Upper lobe of left lung (tissue), 6 donors: ENCODE data around the gene GSTM2. TPM values are rescaled to one million over a fixed set of nuclear protein-coding genes. Genes with fewer than 3 reads are reported as not detected.

ENCODE experiments used
- ATAC-seq, 2 donors: fragments of 200-7000 bp; cut with Tn5 transposase; one replicate each; pipeline ENCODE4 v1.9.1; 2022; ENCODE audit warnings: mild to moderate bottlenecking in 2 of 2, moderate library complexity in 2 of 2; ENCODE audit not compliant: low FRiP score in 2 of 2
- DNase-seq, 2 donors: peaks; one replicate each; pipeline ENCODE4 v3.0.0-alpha.2; 2019 to 2020
- H3K27ac ChIP-seq, 4 donors: fragments of 200-600 bp; sonication (generic); one replicate each; pipeline ENCODE4 v1.5.1; 2016 to 2019
- H3K27me3 ChIP-seq, 4 donors: fragments of 200-600 bp; sonication (generic); one replicate each; pipeline ENCODE4 v1.5.1; 2017 to 2019
- H3K36me3 ChIP-seq, 4 donors: fragments of 200-600 bp; sonication (generic); one replicate each; pipeline ENCODE4 v1.5.1; 2016 to 2019
- H3K4me1 ChIP-seq, 4 donors: fragments of 200-600 bp; sonication (generic); one replicate each; pipeline ENCODE4 v1.5.1; 2018 to 2019
- H3K4me3 ChIP-seq, 4 donors: fragments of 200-600 bp; sonication (generic); one replicate each; pipeline ENCODE4 v1.5.1; 2017 to 2019; ENCODE audit warnings: mild to moderate bottlenecking in 2 of 4, moderate library complexity in 1 of 4
- H3K9me3 ChIP-seq, 4 donors: fragments of 200-600 bp; sonication (generic); one replicate each; pipeline ENCODE4 v1.5.1; 2018 to 2019
- CTCF ChIP-seq, 6 experiments: fragments of 450-650 bp in 4 of 6; fragments of 200-600 bp in 2 of 6; sonication (generic) in 2 of 6; IDR thresholded peaks; one replicate each; pipeline ENCODE4 v1.5.1; 2016 to 2019; ENCODE audit warnings: antibody characterized with exemption in 6 of 6
- EP300 ChIP-seq, 4 donors: sonication (generic); formaldehyde crosslinking; IDR thresholded peaks; one replicate each; pipeline ENCODE4 v1.5.1; 2017; ENCODE audit warnings: antibody characterized with exemption in 4 of 4, control low read depth in 2 of 4
- POLR2A ChIP-seq, 4 donors: fragments of 450-650 bp; IDR thresholded peaks; one replicate each; pipeline ENCODE4 v1.5.1; 2016 to 2017; ENCODE audit warnings: antibody characterized with exemption in 4 of 4, mild to moderate bottlenecking in 2 of 4
- POLR2AphosphoS5 ChIP-seq, 2 donors: sonication (generic); formaldehyde crosslinking; IDR thresholded peaks; one replicate each; pipeline ENCODE4 v1.5.1; 2017; ENCODE audit warnings: antibody characterized with exemption in 2 of 2
- whole genome bisulfite sequencing, 2 donors: methylation state at CpG; one replicate each; pipeline ENCODE4 v1.1.5; 2017 to 2018; 5-methylcytosine and 5-hydroxymethylcytosine counted together
- total RNA-seq, 6 donors: library from RNA; depleted of rRNA in 4 of 6; stranded (reverse); fragments of >200 nt in 4 of 6; gene quantifications; one replicate each; pipeline versions ENCODE4 v1.1.0 to v1.2.1, GENCODE V29; 2016 to 2021
- donor health status: DM: no; HTN: no; CAD: no; lungs with moderate emphysema.
- donor health status: DM: no; HTN: yes; CAD: no; lungs with severe emphysema.

Gene GSTM2
- total RNA-seq, 6 donors from 2014 or later, result 19.0 to 263 (median 31.6) TPM

GRCh38 chr1:109639063-109639840 is 28.6 kb upstream of the GSTM2 start:
- H3K4me3 ChIP-seq, result no peak overlapping the region
- no peaks in the 10 kb centered on the region for H3K36me3 ChIP-seq
- TF ChIP-seq EP300 (IDR thresholded peaks at IDR 0.05) (no peak), POLR2AphosphoS5 (IDR thresholded peaks at IDR 0.05) (no peak), CTCF (IDR thresholded peaks at IDR 0.05) (no peak), POLR2A (IDR thresholded peaks at IDR 0.05) (no peak)
- DNase-seq (peak in 1 of 2 donors; percentile 24), ATAC-seq (no peak)
- H3K4me1 ChIP-seq, result peaks cover 0 to 16% (median 13%) of the 10 kb centered on the region in 4 donors
- no peaks in the 10 kb centered on the region for H3K27me3 ChIP-seq
- H3K9me3 ChIP-seq, result no peaks in the 10 kb centered on the region
- 83 to 88% methylated on average over 5 to 9 of the region's 9 CpGs for WGBS, 2 donors
- no peak overlapping the region for H3K27ac ChIP-seq

- 46 to 100% methylated on average over 1 to 6 of the region's 6 CpGs for WGBS, 2 donors
Observed at GRCh38 chr1:109639841-109640184, 28.0 kb upstream of the GSTM2 start.

GRCh38 chr1:109640285-109640865 is 27.5 kb upstream of the GSTM2 start:
- Histone ChIP-seq H3K4me1 (peaks cover 0 to 16% (median 13%) of the 10 kb centered on the region in 4 donors), H3K27me3 (no peaks in the 10 kb centered on the region), H3K9me3 (no peaks in the 10 kb centered on the region), H3K4me3 (no peak overlapping the region), H3K27ac (no peak overlapping the region), H3K36me3 (no peaks in the 10 kb centered on the region)
- DNase-seq, result peak; percentile 52 to 87
- TF ChIP-seq POLR2AphosphoS5 (IDR thresholded peaks at IDR 0.05) (no peak), CTCF (IDR thresholded peaks at IDR 0.05) (peak; percentile 90 to 97 (median 94))
- ATAC-seq, result peak; percentile 87 to 88
- WGBS, 2 donors, result 36 to 38% methylated on average over 3 to 5 of the region's 5 CpGs

More at GRCh38 chr1:109639841-109640184, 28.0 kb upstream of the GSTM2 start:
- TF ChIP-seq EP300 (IDR thresholded peaks at IDR 0.05) (no peak), POLR2AphosphoS5 (IDR thresholded peaks at IDR 0.05) (no peak), CTCF (IDR thresholded peaks at IDR 0.05) (no peak), POLR2A (IDR thresholded peaks at IDR 0.05) (no peak)
- no peak overlapping the region for H3K4me3 ChIP-seq
- no peak overlapping the region for H3K27ac ChIP-seq
- H3K9me3 ChIP-seq, result no peaks in the 10 kb centered on the region
- ATAC-seq (no peak), DNase-seq (peak in 1 of 2 donors; percentile 8)
- H3K4me1 ChIP-seq, result peaks cover 0 to 16% (median 13%) of the 10 kb centered on the region in 4 donors
- no peaks in the 10 kb centered on the region for H3K36me3 ChIP-seq
- H3K27me3 ChIP-seq, result no peaks in the 10 kb centered on the region

- H3K4me1 ChIP-seq, result peaks cover 0 to 16% (median 10%) of the 10 kb centered on the region in 4 donors
- WGBS, 2 donors, result 69 to 86% methylated on average over 2 of the region's 2 CpGs
- no peak overlapping the region for H3K4me3 ChIP-seq
- TF ChIP-seq POLR2A (IDR thresholded peaks at IDR 0.05) (no peak), POLR2AphosphoS5 (IDR thresholded peaks at IDR 0.05) (no peak), EP300 (IDR thresholded peaks at IDR 0.05) (no peak), CTCF (IDR thresholded peaks at IDR 0.05) (no peak)
- H3K36me3 ChIP-seq, result no peaks in the 10 kb centered on the region
- H3K27me3 ChIP-seq, result no peaks in the 10 kb centered on the region
- no peak overlapping the region for H3K27ac ChIP-seq
- DNase-seq (no peak), ATAC-seq (no peak)
- H3K9me3 ChIP-seq, result no peaks in the 10 kb centered on the region
Observed at GRCh38 chr1:109641078-109641740, 26.6 kb upstream of the GSTM2 start.
